Endothelial cell (in vitro differentiated cells): ENCODE results near the gene CBARP. TPM values are rescaled to one million over a fixed set of nuclear protein-coding genes. Genes with fewer than 3 reads are reported as not detected.

Source experiments
- DNase-seq: peaks from one replicate; pipeline ENCODE4 v3.0.0; 2021; ENCODE audit warnings: low spot score
- H3K27ac Mint-ChIP-seq: one replicate; pipeline ENCODE4 v1.8.0; 2021; ENCODE audit warnings: mixed read lengths, inconsistent platforms; ENCODE audit not compliant: unreplicated experiment
- H3K27me3 Mint-ChIP-seq: one replicate; pipeline ENCODE4 v1.8.0; 2021; ENCODE audit warnings: mild to moderate bottlenecking, moderate library complexity, mixed read lengths, inconsistent platforms; ENCODE audit not compliant: unreplicated experiment
- H3K36me3 Mint-ChIP-seq: one replicate; pipeline ENCODE4 v1.8.0; 2021; ENCODE audit warnings: mild to moderate bottlenecking, low read depth, mixed read lengths, inconsistent platforms; ENCODE audit not compliant: unreplicated experiment
- H3K4me1 Mint-ChIP-seq: one replicate; pipeline ENCODE4 v1.8.0; 2021; ENCODE audit warnings: mild to moderate bottlenecking, mixed read lengths, inconsistent platforms; ENCODE audit not compliant: unreplicated experiment
- H3K4me3 Mint-ChIP-seq: one replicate; pipeline ENCODE4 v1.8.0; 2021; ENCODE audit warnings: mild to moderate bottlenecking, mixed read lengths, inconsistent platforms; ENCODE audit not compliant: unreplicated experiment
- H3K9me3 Mint-ChIP-seq: one replicate; pipeline ENCODE4 v1.8.0; 2021; ENCODE audit warnings: mixed read lengths, inconsistent platforms; ENCODE audit not compliant: unreplicated experiment
- total RNA-seq: library from RNA; stranded (reverse); fragmentation: NEBNext Ultra II Directional; extraction: Animal tissue kit (Norgen Biotek cat#: 25700); gene quantifications from one replicate; pipeline ENCODE4 v1.2.1, GENCODE V29; 2021; ENCODE audit not compliant: unreplicated experiment
- TF ChIP-seq, protein P1 (sequence below): fragments of 200-600 bp; sonication (generic); IDR thresholded peaks from one replicate; pipeline ENCODE4 v1.5.0; 2021; ENCODE audit warnings: antibody characterized with exemption; ENCODE audit not compliant: unreplicated experiment

The CBARP gene
- total RNA-seq, 1 donor from 2014 or later = 10.4 TPM

DNA sequence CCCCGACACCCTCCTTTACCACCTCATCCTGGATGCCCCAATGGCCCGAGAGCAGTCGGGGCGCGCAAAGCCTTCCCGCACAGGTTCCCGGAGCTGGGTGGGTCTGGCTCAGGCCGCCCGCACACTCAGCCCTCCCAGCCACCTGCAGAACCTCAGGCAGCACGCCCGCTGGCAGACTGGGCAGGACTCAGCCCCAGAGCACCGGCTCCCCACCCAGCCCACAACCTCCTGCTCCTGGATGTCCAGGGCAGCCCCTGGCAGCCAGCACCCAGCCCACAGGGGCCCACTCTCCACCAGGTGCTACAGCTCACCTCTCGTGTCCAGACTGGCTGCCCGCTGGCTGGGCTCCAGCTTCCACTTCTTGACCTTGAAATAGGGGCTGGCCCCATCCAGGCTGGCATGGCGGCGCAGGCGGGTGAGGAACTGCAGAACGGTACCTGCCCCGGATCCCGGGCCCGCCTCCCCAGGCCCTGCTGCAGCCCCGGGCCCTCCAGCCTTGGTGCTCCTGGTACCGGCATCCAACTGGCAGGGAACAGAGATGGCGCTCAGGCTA, 4.6 kb downstream of the CBARP start:
- H3K9me3 Mint-ChIP-seq = no peaks in the 10 kb centered on the region

DNA sequence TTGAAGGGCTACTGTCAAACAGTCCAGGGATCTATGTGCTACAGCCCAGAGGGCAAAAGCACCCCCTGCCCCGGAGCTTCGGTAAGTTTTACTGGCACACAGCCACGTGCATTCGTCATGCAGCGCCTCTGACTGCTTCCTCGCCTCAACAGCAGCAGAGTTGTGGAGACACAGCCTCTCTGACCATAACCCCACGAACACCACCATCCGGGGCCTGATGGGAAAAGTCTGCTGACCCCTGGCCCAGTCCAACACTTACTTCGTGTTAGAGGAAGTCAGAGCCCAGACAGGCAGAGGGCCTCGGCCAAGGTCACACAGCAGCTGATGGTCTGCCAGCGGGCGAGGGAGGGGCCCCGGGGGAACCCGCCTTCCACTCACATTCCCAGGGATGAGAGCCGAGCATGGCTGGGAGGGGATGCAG, 5.1 kb downstream of the CBARP start:
- TF ChIP-seq, protein P1, sequence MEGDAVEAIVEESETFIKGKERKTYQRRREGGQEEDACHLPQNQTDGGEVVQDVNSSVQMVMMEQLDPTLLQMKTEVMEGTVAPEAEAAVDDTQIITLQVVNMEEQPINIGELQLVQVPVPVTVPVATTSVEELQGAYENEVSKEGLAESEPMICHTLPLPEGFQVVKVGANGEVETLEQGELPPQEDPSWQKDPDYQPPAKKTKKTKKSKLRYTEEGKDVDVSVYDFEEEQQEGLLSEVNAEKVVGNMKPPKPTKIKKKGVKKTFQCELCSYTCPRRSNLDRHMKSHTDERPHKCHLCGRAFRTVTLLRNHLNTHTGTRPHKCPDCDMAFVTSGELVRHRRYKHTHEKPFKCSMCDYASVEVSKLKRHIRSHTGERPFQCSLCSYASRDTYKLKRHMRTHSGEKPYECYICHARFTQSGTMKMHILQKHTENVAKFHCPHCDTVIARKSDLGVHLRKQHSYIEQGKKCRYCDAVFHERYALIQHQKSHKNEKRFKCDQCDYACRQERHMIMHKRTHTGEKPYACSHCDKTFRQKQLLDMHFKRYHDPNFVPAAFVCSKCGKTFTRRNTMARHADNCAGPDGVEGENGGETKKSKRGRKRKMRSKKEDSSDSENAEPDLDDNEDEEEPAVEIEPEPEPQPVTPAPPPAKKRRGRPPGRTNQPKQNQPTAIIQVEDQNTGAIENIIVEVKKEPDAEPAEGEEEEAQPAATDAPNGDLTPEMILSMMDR = no peak
- Mint-ChIP-seq H3K27ac (no peak overlapping the region), H3K9me3 (no peaks in the 10 kb centered on the region), H3K27me3 (peaks cover 2% of the 10 kb centered on the region), H3K36me3 (peaks cover 4% of the 10 kb centered on the region), H3K4me3 (peak overlapping the region; percentile 51), H3K4me1 (no peaks in the 10 kb centered on the region)
- no peak for DNase-seq

More for the DNA sequence above, 4.6 kb downstream of the CBARP start:
- TF ChIP-seq, protein P1 = no peak
- peaks cover 2% of the 10 kb centered on the region for H3K27me3 Mint-ChIP-seq
- H3K27ac Mint-ChIP-seq = no peak overlapping the region
- no peak overlapping the region for H3K4me3 Mint-ChIP-seq
- DNase-seq = no peak
- H3K4me1 Mint-ChIP-seq = no peaks in the 10 kb centered on the region
- peaks cover 1% of the 10 kb centered on the region for H3K36me3 Mint-ChIP-seq

DNA sequence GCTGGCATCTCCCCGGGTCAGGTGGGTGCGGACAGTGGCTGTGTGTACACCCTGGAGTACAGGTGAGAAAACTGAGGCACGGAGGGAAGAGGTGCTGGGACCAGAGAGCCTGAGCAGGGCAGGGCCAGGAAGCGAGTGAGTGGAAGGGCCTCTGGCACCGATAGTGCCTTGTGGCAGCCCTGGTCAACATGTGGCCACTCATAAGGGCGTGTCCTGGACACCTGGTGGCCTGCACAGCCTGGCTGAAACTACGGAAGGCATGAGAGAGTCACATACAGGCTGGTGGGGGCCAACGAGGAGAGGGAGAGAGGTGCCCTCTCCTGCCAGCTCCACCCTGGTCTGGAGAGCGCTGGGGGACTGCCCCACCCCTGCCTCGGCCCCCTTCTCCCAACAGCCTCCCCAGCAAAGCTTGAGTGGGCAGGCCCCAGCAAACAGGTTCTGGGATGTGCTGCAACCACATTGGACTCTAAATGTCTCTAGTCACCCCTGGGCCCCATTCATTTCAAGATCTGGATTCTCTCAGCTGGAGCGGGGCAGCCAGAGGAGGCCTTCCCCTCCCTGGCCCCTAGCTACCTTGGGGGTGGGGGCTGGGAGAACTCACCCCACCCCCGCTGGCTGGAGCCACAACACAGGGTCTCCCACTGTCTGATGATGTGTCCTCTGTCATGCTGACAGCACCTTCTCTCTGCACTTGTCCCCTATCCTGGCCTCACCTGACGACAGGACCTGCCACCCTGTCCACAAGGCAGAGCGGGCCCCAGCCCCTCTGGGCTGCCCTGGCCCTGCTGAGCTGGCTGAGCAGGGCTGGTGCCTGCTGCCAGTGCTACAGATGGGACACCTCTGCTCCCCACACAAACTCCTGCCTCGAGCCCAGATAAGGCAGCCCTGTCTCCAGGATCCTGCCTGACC, 5.8 kb downstream of the CBARP start:
- DNase-seq = no peak
- no peak overlapping the region for H3K27ac Mint-ChIP-seq

DNA sequence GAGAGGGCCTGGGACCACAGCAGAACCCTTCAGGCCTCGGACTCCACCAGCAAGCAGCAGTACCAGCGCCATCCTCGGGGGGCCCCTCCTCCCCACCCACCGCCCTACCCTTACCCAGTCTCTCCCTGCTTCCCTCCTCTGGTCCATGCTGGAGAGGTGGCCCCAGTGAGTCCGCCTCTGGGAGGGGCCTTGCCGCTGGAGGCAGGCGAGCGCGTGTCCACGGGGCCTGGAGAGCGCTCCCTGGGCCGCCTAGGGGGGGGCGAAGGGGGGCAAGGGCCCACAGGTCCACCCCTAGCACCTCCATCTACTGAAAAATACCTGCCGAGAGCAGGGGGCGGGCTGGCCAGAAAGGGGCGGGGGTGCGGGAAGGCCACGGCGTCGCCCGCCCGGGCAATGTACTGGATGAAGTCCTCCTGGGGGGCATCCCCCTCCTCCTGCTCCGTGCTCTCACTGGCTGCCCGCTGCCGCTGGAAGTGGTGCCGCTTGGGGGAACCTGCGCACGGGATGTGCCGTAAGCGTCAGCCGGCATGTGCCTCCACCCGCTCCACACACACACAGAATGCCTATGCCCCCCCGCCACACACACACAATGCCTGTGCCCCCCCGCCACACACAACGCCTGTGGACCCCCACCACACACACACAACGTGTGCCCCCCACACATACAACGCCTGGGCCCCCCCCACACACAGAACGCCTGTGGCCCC, 6.9 kb downstream of the CBARP start:
- TF ChIP-seq, protein P1 = no peak
- no peak for DNase-seq
- no peak overlapping the region for H3K27ac Mint-ChIP-seq

More for the DNA sequence above, 5.8 kb downstream of the CBARP start:
- H3K9me3 Mint-ChIP-seq = no peaks in the 10 kb centered on the region
- peak overlapping the region; percentile 51 for H3K4me3 Mint-ChIP-seq
- H3K4me1 Mint-ChIP-seq = no peaks in the 10 kb centered on the region
- TF ChIP-seq, protein P1 = no peak
- H3K36me3 Mint-ChIP-seq = peaks cover 4% of the 10 kb centered on the region
- H3K27me3 Mint-ChIP-seq = peaks cover 2% of the 10 kb centered on the region

More for the DNA sequence above, 6.9 kb downstream of the CBARP start:
- H3K4me3 Mint-ChIP-seq = no peak overlapping the region
- H3K9me3 Mint-ChIP-seq = no peaks in the 10 kb centered on the region
- no peaks in the 10 kb centered on the region for H3K4me1 Mint-ChIP-seq
- H3K36me3 Mint-ChIP-seq = peaks cover 4% of the 10 kb centered on the region
- H3K27me3 Mint-ChIP-seq = peaks cover 2% of the 10 kb centered on the region
